Nucleus accumbens (tissue), 56 donors: ENCODE measurements around the gene AUTS2.
A peak's percentile ranks its signal among the peaks of the same experiment; 100 is the strongest.

ENCODE experiments used
- DNase-seq, 56 donors: peaks; one replicate each; lab custom pipeline; 2025; lab: John Stamatoyannopoulos, UW

The AUTS2 gene

DNA sequence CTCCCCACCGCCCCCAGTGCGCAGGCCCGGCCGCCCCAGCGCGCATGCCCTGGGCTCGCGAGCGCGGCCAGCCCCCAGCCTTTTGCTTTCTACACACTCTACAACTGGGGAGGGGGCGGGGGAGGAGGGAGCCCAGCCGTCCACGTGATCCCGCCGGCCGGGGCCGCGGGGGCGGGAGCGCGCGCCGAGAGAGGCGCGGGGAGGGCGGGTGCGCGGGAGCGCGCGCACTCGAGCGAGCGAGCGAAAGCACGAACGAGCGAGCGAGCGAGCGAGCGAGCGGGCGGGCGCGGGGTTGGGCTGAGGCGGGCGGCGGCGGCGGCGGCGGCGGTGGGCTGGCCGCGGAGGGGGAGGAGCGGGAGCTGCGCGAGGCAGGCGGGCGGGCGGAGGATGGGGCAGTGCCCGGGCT is at the start of gene AUTS2:
AUTS2 (plus strand) TSS at position 395 of the 406 bp plus-strand sequence. CDS start 1,179 bp downstream, outside the sequence.
- peak; percentile 22 to 96 (median 89) for DNase-seq

- no peak for DNase-seq
These were observed 47.3 kb upstream of the AUTS2 start for GRCh38 chr7:69550991-69551390.

DNA sequence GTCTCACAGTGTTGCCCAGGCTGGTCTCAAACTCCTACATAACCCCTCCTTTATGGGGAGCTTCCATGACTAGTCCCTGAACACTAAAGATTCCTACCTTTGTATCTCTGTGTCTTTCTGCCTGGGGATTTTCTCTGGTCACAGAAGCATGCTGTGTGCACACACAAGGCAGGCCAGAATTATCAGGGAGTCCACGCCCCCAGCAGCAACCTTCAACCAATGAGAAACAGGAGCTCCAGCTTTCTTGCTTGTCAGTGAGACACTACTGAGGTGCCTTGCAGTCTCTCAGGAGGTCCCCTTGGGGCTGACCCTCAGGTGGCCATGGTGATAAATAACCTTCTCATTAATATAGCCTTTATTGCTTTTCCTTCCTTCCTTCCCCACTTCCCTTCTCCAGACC is 45.1 kb upstream of the AUTS2 start:
- DNase-seq = no peak

- no peak for DNase-seq
These were observed 36.9 kb upstream of the AUTS2 start for GRCh38 chr7:69561266-69561960.

GRCh38 chr7:69564454-69565417 is 33.5 kb upstream of the AUTS2 start:
- DNase-seq = peak in 51 of 56 donors; percentile 4 to 88 (median 56)

- no peak for DNase-seq
These were observed 30.5 kb upstream of the AUTS2 start for GRCh38 chr7:69567800-69568199.

- DNase-seq = no peak
These were observed 30.0 kb upstream of the AUTS2 start for GRCh38 chr7:69568266-69568665.

GRCh38 chr7:69575651-69576050 is 22.6 kb upstream of the AUTS2 start:
- DNase-seq = no peak

DNA sequence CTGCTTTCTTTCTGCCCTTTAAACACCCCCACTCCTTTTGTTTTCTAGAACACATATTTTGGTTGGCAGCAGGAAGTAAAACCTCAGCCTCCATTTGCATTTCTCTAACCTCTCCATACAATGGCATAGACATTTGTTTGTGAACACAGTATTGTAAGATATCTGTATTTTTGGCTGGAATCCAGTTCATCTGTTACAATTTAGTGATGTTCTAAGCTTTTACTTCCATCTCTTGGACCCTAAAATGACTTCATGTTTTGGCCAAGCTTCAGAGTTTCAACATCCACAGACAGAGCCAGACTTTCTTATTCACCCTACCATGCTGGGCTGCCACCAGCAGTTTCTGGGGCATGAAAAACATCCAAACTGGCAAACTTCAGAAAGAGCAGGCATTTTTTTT is 21.1 kb upstream of the AUTS2 start:
- peak in 1 of 56 donors; percentile 3 for DNase-seq

DNA sequence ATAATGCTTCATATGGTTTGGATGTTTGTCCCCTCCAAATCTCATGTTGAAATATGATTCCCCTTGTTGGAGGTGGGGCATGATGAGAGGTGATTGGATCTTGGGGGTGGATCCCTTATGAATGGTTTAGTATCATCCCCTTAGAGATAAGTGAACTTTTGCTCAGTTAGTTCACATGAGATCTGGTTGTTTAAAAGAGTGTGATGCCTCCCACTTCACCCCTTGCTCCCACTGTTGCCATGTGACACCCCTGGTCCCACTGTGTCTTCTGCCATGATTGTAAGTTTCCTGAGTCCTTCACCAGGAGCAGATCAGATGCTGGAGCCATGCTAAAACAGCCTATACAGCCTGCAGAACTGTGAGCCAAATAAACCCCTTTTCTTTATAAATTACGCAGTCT is 13.1 kb upstream of the AUTS2 start:
- DNase-seq = no peak

DNA sequence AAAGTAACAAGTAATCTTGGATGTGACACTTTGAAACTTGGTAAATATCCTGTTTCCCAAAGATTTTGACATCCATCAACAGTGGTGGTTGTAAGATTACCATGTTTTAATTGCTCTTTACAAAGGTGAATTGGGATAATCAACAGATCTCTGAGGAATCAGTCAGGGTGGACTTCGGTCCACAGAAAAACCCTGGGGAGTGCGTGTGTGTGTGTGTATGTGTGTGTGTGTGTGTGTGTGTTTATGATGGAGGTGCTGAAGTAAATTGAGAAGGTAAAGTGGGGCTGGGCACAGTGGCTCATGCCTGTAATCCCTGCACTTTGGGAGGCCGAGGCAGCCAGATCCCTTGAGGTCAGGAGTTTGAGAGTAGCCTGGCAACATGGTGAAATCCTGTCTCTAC is 12.0 kb upstream of the AUTS2 start:
- no peak for DNase-seq

GRCh38 chr7:69588773-69589172 is 9.5 kb upstream of the AUTS2 start:
- no peak for DNase-seq

DNA sequence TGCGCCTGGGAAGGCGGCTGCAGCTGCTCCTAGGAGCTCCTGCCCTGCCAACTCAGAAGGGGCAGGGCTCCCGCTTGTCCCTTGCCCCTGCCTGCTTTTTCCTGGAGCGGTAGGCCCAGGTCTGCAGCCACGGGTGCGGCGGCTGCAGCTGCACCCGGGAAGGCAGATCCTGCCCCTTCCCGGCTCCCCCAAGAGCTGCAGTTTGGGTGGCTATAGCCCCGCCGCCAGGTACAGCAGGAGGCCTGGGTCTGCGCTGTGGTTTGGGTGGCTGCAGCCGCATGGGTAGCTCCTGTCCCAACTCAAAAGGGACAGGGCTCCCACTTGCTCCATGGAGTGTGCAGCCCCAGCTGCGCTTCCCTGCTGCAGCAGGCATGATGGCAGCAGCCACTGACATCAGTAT is 6.5 kb upstream of the AUTS2 start:
- no peak for DNase-seq

DNA sequence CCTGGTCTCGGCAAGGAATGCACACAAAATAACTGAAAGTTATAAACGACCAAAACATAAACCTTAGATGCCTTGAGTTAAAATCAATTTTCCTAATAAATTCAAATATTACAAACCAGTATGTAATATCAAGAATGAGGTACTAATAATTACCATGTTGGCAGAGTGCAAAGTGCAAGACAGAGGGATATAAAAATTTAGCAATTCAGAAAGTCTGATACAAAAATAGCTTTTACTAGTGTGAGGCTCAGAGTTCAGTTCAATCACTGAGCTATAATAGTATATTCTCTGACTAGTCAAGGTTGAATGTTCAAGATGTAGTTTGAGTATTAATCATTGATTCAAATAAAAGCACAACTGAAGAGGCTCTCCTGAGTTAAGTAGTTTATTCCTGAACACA is 4.8 kb upstream of the AUTS2 start:
- no peak for DNase-seq

- no peak for DNase-seq
These were observed 2.9 kb upstream of the AUTS2 start for GRCh38 chr7:69595415-69595814.

- peak in 2 of 56 donors; percentile 9 to 10 for DNase-seq
These were observed 2.2 kb upstream of the AUTS2 start for GRCh38 chr7:69596056-69596455.

DNA sequence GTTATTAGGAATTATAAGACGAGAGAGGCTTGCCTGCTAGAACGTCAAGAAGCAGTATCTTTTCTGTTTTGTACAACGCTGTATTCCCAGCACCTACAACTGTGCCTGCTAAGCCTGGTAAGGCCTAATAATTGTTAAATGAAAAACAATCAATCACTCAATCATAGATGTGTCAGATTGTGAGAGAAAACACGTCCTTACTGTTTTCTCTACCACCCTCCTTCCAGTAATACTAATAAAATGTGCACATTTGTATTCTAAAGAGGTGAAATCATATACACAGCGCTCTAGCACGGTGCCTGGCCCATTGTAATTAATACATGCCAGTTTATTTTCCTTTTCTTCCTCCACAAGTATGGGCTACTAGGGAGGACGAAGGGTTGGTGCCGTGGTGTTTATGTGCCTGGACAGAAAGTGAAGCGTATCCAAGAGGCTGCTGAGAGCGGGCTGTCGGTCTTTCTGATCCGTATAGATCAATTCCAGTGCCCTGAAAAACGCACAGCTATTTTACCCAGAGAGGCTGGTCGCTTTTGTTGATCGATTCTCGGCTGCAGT is 1.5 kb upstream of the AUTS2 start:
- peak in 9 of 56 donors; percentile 8 to 65 (median 44) for DNase-seq

GRCh38 chr7:69597278-69598076 is 798 bp upstream of the AUTS2 start:
- DNase-seq = peak in 37 of 56 donors; percentile 38 to 82 (median 60)

DNA sequence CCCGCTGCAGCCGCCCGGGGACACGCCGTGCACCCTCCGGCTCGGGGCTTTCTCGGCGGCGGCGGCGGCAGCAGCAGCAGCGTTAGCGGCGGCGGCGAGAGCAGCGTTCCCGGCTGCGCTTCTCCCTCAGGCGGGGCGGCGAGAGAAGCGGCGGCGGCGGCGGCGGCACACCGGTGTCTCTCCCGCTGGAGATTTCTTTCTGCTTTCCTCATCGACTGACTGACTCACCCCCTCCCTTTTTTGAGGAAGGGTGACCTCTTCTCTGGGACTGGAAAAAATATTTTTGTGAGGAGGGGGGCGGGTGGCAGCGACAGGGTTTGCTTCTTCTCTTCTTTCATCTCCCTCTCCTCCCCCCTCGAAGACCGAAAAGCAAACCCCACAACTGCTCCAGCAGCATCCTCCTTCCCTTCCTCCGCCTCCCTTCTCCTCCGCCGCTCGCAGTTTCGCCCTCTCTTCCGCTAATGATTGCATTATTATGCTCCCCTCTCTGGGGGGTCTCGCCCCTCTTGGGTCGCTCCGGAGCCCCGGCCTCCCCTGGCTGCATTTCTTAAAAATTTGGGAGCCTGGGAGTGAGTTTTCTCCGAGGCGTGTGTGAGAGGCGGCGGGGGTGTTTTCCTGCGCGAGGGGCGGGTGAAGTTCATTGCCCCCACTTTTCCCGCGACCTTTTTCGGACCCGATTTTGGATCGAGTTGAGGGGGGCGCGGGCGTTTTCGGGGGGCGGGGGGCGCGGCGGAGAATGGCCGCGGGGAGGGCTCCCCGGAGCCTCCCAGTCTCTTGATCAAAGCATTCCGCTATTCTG is 411 bp downstream of the AUTS2 start:
- DNase-seq = peak in 32 of 56 donors; percentile 34 to 80 (median 50)
